Mesenteric fat pad (tissue), 1 donor: Measurements from ENCODE around the gene CAMK2A. TPM values are rescaled to one million over a fixed set of nuclear protein-coding genes. Genes with fewer than 3 reads are reported as not detected.
"Not testable (repeated sequence)": the region's sequence is repeated elsewhere in the genome, so short reads cannot be mapped to it uniquely, and the experiment has no call there.

Experiments used
- DNase-seq: peaks from one replicate; pipeline ENCODE4 v3.0.0-alpha.2; 2020; ENCODE audit warnings: low spot score
- total RNA-seq: library from RNA; stranded (reverse); fragmentation: NEBNext Ultra II Directional; extraction: Animal tissue kit (Norgen Biotek cat#: 25700); gene quantifications from one replicate; pipeline ENCODE4 v1.2.1, GENCODE V29; 2021
- donor health status: DM: yes; HTN: yes; CAD: no.

The CAMK2A gene
- total RNA-seq, 1 donor from 2014 or later: not detected

DNA sequence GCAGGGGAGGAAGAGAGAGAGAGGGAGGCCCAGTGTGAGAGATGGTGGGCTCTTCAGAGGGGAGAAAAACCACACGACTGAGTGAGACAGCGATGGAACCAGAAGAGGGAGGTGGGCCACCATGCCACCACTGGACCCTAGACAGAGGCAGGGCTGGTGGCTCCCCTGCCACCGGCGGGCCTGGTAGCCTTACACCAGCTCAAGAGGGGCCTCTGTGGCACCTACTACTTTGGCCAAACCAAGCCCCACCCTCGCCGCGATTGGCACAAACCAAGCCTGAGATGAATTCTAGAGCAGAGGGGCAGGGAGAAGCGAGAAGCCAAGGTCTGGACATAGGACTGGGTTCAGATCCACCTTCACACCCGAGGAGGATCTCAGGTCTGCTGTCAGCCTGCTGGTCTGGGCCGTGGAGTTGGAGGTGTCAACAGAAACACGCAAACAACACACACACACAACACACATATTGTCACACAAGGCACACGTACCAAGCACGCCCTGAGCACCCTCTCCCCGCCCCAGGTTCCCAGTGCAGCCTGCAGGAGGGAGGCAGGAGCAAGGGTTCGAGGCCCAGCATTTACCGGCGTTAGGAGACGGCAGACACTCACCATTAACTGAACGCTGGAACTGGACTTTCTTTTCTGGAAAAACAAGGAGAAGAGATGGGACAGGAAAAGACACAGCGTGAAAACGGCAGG lies 50.3 kb downstream of the CAMK2A start:
- no peak for DNase-seq

- no peak for DNase-seq
These were observed 50.9 kb downstream of the CAMK2A start for GRCh38 chr5:150238646-150239045.

DNA sequence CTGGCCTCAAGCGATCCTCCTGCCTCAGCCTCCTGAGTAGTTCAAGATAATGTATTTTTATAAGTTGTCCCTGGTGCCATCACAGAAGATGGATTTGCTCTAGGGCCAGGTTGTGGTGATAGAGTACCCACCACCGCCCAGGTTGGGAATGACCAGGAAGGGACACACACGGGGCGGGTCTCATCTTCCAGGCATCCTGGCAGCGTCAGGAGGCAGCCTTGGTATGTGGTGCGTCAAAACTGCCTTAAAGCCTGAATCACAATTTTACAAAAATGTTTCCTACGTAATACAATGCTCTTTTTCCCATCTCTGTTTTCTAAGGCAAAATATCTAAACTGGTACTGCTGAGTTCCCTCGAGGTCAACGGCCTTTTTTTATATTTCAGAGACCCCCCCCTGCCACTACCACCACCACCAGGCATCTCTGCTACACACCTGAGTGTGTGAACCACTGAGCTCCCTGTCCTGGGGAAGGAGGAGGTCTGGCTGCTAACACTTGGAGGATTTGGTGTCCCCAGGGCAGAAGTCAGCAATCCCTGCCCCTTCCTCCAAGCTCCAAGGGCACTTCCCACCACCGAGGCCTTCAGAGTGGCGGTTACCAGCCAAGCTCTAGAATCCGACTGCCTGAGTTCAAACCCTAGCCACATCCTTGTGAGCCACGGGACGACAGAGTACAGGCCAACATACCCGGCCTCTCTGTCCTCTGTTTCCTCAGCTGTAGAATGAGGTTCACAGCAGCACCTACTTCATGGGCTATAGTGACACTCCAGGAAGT lies 52.4 kb downstream of the CAMK2A start:
- no peak for DNase-seq

DNA sequence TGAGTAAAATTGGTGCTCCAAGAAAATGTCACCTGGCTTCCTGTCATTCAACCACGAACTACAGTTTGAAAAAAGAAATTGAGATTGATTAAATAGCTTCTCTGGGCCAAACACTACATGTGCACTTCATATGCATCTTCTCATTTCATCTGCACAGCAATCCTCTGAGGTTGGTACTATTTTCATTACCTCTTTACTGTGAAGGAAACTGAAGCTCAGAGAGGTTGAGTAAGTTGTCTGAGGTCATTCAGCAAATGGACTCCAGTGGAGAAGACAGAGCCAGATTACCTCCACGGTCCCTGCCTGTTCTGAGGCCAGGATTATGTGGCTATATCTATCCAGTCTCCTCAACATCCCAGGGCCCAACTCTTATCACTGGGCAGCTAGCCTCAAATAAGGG lies 53.3 kb downstream of the CAMK2A start:
- no peak for DNase-seq

GRCh38 chr5:150235500-150235854 lies 54.1 kb downstream of the CAMK2A start:
- DNase-seq: no peak

DNA sequence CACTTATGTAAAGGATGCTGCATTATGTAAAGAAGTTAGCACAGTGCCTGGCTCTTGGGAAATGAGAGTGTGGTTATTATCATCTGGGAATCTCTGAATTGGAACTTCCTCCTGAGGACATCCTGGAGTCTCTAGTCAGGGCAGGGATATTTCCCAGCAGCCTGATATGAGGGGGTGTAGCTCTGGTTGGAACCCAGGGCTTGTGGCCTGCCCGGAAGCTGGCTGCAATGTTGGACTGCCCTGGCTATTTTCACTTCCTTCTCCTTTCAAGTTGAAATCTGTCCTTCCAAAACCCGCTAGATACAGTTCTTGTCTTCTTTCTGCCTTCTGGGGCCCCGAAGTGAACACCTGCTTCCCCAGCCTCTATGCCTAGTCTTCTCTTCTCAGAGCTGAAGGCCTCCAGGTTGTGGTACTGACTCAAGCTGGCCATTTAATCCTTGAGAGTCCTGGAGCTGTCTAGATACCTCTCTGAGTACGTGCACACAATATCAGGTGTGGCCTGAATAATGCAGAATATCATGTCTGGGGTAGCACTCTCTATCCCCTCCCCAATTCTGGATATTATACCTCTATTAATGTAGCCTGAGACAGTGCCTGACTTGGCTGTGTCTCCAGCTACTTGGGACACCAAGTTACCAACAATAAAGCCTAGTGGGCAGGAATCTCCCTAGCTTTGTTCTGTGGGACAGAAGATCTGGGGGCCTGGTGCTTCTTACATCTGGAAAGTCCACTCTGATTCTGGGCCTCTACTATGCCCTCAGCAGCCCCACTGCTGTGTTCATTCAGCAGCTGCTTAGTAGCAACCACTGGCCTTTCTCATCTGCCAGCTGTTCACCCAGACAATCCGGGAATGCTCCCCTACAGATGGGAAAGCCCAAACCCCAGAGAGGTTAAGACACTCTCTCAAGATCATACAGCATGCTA lies 54.7 kb downstream of the CAMK2A start:
- DNase-seq: no peak

GRCh38 chr5:150233706-150234105 lies 55.9 kb downstream of the CAMK2A start:
- DNase-seq: not testable (repeated sequence)

DNA sequence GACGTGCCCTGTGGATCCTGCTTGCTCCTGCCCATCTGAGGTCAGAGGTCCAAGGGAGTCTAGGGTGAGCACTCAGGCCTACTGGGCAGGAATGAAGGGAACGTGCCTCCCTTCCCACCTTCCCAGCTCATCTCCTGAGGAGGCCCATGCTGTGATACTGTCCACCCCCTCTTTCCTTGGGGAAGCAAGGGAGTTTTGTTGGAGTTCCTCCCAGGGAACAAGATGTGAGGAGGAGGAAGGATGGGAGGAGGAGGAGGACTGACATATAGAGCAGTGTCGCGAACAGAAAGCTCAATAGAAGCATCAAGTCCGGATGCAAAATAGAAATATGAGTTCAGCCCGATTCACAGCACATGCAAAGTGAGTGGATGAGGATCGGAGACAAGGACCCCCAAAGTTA lies 58.7 kb downstream of the CAMK2A start:
- DNase-seq: no peak

GRCh38 chr5:150229571-150229970 lies 60.0 kb downstream of the CAMK2A start:
- DNase-seq: no peak

- DNase-seq: no peak
These were observed 61.8 kb downstream of the CAMK2A start for GRCh38 chr5:150227606-150228273.

GRCh38 chr5:150227036-150227435 lies 62.5 kb downstream of the CAMK2A start:
- no peak for DNase-seq

- no peak for DNase-seq
These were observed 65.0 kb downstream of the CAMK2A start for GRCh38 chr5:150224483-150225027.

- DNase-seq: no peak
These were observed 66.1 kb downstream of the CAMK2A start for GRCh38 chr5:150223474-150223873.

DNA sequence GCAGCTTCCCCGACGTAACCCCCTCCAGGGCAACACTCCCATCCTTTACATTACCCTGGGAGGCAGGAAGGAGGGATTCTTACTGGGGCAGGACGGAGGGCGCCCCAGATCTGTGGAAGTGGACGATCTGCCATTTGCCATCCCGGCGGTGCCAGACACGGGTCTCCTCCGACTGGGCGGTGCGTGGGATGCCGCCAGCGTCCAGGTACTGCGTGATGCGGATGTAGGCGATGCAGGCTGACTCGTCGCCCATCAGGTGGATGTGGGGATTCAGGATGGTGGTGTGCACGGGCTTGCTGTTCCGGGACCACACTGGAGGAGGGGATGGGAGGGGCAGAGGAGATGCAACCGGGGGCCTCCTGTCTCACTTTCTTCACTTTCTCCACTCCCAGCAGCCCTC lies 66.7 kb downstream of the CAMK2A start:
- DNase-seq: no peak

DNA sequence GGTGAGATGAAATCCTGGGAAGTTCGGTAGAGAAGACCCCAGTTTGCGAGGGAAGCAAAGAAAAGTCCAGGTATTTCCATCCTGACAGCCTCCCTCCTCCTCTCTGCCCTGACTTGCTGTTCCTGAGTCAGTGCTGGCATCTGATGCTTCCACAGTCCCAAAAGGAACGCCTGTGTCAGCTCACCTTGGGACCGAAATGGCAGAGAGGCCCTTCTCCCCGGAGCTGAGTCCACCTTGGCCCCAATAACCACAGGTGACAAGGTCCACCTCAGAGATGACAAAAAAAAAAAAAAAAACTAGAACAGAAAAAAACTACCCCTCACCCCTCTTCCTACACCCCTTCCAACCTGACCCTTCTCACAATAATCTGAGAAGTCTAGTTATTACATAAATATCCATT lies 68.1 kb downstream of the CAMK2A start:
- DNase-seq: no peak

- no peak for DNase-seq
These were observed 69.7 kb downstream of the CAMK2A start for GRCh38 chr5:150219861-150220260.

GRCh38 chr5:150219142-150219541 lies 70.4 kb downstream of the CAMK2A start:
- no peak for DNase-seq

DNA sequence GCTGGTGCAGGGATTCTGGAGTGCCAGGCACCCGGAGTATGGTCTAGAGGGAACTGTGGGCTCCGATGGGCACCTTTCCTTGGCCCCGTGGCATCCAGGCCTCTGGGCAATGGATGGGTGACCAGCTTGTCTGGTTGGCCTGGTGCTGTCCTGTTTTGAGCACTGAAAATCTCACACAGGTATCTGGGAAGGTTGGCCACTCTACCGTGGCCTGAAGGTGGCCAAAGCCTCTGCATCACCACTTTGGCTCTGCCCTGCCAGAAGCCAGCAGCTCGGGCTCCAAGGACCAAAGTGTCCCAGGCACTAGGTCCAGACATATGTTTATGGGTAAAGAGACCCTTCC lies 70.9 kb downstream of the CAMK2A start:
- DNase-seq: no peak

DNA sequence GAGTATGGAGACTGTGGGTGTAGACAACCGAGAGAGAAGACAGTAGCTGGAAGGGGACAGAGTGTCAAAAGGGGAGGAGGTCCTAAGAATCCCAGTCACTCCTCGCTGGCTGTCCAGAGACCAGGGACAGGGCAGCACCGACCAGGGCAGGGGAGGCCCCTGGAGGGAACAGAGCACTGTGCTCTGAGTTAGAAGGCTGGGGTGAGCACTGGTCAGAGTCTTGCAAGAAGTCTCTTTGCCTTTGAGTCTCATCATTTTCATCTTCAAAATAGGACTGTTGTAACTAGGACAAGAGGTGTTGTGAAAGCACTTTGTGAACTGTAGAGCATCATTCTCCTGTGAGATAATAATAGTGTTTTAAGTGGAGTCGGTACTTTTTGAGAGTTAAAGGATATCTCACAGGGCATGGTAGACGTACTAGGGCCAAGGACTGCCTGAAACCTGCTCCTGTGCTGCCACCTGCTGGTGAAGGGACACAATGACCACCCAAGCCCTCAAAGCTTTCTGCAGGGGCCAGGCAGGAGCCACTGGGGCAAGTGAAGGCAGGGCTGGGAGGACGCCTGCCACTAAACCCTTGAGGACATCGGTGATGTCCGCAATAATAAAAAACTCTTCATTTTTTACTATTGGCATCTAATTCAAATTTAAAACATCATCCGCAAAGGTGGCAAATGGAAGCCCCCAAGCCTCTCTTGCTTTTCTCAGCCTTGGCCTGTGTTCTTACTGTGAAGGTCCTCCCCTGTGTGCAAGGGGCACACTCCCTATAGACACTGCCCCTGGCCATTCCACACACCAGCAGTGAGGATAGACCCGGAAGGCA lies 71.5 kb downstream of the CAMK2A start:
- no peak for DNase-seq

DNA sequence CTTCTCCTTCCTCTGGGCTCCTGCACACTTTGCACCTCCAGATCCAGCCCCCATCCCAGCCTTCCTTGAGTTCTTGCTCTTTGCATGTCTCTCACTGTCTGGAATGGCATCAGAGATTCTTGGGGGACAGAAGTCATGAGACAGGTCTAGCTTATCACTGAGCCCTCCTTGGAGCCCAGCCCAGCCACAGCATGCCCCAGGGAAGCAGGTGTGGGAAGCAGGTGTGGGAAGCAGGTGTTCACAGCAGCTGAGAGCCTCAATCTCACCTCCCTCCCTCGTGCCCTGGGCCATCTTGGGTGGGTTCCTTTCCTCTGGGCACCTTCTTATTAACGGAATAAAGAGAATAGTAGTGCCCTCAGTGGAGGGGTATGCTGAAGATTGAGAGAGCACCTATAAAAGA lies 72.5 kb downstream of the CAMK2A start:
- no peak for DNase-seq
